Testis (tissue), 2 donors: ENCODE results near the gene PBX1.

Experiments
- CTCF ChIP-seq, 3 experiments: fragments of 450-650 bp in 2 of 3; fragments of 200-600 bp in 1 of 3; sonication (generic) in 1 of 3; IDR thresholded peaks; one replicate each; pipeline ENCODE4 v1.5.1; 2016 to 2019; ENCODE audit warnings: antibody characterized with exemption in 3 of 3, mild to moderate bottlenecking in 2 of 3, moderate library complexity in 1 of 3
- POLR2A ChIP-seq: fragments of 450-650 bp; IDR thresholded peaks from one replicate; pipeline ENCODE4 v1.6.1; 2017; ENCODE audit warnings: antibody characterized with exemption, mild to moderate bottlenecking, moderate library complexity

GRCh38 chr1:164695956-164696665 is 137.1 kb downstream of the PBX1 start:
- TF ChIP-seq CTCF (IDR thresholded peaks at IDR 0.05) = no peak
- no peak for TF ChIP-seq POLR2A
